ENCODE results near the gene BLOC1S2. TPM values are rescaled to one million over a fixed set of nuclear protein-coding genes. Genes with fewer than 3 reads are reported as not detected.

The BLOC1S2 gene
- total RNA-seq, 1 donor from 2014 or later, result 107 TPM

GRCh38 chr10:100318207-100318606 lies 31.7 kb upstream of the BLOC1S2 start:
- FAIRE-seq, result no peak
- TF ChIP-seq, protein P1, sequence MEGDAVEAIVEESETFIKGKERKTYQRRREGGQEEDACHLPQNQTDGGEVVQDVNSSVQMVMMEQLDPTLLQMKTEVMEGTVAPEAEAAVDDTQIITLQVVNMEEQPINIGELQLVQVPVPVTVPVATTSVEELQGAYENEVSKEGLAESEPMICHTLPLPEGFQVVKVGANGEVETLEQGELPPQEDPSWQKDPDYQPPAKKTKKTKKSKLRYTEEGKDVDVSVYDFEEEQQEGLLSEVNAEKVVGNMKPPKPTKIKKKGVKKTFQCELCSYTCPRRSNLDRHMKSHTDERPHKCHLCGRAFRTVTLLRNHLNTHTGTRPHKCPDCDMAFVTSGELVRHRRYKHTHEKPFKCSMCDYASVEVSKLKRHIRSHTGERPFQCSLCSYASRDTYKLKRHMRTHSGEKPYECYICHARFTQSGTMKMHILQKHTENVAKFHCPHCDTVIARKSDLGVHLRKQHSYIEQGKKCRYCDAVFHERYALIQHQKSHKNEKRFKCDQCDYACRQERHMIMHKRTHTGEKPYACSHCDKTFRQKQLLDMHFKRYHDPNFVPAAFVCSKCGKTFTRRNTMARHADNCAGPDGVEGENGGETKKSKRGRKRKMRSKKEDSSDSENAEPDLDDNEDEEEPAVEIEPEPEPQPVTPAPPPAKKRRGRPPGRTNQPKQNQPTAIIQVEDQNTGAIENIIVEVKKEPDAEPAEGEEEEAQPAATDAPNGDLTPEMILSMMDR (IDR thresholded peaks at IDR 0.05; ENCODE audit: insufficient read depth, low read length, severe bottlenecking), result no peak
- peaks cover 2% of the 10 kb centered on the region for H3K27me3 ChIP-seq (ENCODE audit: control insufficient read depth, insufficient read depth, low read length)
- H3K4me3 ChIP-seq (ENCODE audit: low read depth, low read length), result no peak overlapping the region
- H3K36me3 ChIP-seq (ENCODE audit: control insufficient read depth, insufficient read depth, low read length), result no peaks in the 10 kb centered on the region
- DNase-seq (ENCODE audit: low read depth), result peak; percentile 39

GRCh38 chr10:100315615-100316014 lies 29.1 kb upstream of the BLOC1S2 start:
- FAIRE-seq, result no peak
- no peak for DNase-seq (ENCODE audit: low read depth)
- Histone ChIP-seq H3K4me3 (ENCODE audit: low read depth, low read length) (no peak overlapping the region), H3K36me3 (ENCODE audit: control insufficient read depth, insufficient read depth, low read length) (no peaks in the 10 kb centered on the region), H3K27me3 (ENCODE audit: control insufficient read depth, insufficient read depth, low read length) (peaks cover 2% of the 10 kb centered on the region)
- TF ChIP-seq, protein P1 (IDR thresholded peaks at IDR 0.05; ENCODE audit: insufficient read depth, low read length, severe bottlenecking), result no peak

DNA sequence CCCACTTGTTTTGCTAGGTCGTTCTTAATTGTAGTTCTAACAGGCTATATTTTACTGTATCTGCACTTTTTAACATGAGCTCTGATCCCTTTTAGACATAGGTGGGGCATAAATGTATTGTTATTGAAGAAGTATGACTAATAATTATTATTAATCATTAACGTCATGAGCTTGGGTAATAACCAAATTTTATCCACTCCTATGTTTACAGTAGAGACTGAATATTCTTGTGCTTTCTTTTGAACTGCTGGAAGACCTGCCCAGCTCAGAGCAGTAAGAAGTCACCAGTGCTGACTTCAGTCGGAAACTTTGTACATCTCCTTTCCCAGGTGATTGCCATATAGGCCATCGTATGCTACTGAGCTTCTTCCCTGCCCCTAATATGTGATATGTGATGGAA lies 24.8 kb upstream of the BLOC1S2 start:
- TF ChIP-seq, protein P1 (IDR thresholded peaks at IDR 0.05; ENCODE audit: insufficient read depth, low read length, severe bottlenecking), result no peak
- DNase-seq (ENCODE audit: low read depth), result peak; percentile 71
- no peaks in the 10 kb centered on the region for H3K36me3 ChIP-seq (ENCODE audit: control insufficient read depth, insufficient read depth, low read length)
- no peak overlapping the region for H3K4me3 ChIP-seq (ENCODE audit: low read depth, low read length)
- FAIRE-seq, result no peak
- H3K27me3 ChIP-seq (ENCODE audit: control insufficient read depth, insufficient read depth, low read length), result peaks cover 2% of the 10 kb centered on the region

DNA sequence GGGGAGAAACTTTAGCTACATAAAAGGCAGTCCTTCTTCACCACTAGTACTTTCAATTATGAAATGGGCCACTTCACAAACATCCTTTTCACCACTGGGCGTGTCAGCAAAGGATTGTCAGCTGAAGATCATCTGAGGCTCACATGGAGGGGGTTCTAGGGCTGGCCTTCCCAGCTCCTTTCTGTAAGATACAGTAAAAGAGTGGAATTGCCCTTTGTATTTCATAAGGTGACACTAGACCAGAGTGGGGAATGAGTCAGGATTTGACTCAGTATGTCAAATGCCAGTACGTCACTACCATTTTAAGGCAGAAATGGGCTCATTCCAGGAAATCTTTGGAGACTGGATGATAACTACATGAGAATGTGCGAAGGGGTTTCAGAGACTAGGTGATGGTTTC lies 21.2 kb upstream of the BLOC1S2 start:
- Histone ChIP-seq H3K36me3 (ENCODE audit: control insufficient read depth, insufficient read depth, low read length) (no peaks in the 10 kb centered on the region), H3K4me3 (ENCODE audit: low read depth, low read length) (no peak overlapping the region), H3K27me3 (ENCODE audit: control insufficient read depth, insufficient read depth, low read length) (peaks cover 1% of the 10 kb centered on the region)
- TF ChIP-seq, protein P1 (IDR thresholded peaks at IDR 0.05; ENCODE audit: insufficient read depth, low read length, severe bottlenecking), result no peak
- DNase-seq (ENCODE audit: low read depth) (peak; percentile 51), FAIRE-seq (no peak)

DNA sequence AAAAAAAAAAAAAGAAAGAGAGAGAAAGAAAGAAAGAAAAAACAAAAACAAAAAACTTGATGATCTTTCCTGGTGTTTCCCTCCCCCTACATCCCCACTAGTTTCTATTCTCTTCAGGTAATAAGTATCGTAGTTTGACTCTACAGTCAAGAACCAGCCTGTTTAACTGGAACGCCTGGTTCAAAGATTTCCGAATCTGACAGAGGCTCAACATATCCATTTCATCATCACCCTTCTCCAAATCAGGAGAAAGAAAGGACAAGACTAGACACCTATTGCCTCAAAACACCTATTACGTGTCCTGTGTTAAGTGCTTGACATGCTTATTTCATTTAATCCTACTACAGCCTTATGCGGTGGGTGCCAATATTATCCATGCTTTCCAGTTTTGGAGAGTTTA lies 20.4 kb upstream of the BLOC1S2 start:
- FAIRE-seq, result no peak
- Histone ChIP-seq H3K4me3 (ENCODE audit: low read depth, low read length) (no peak overlapping the region), H3K36me3 (ENCODE audit: control insufficient read depth, insufficient read depth, low read length) (no peaks in the 10 kb centered on the region), H3K27me3 (ENCODE audit: control insufficient read depth, insufficient read depth, low read length) (peaks cover 1% of the 10 kb centered on the region)
- TF ChIP-seq, protein P1 (IDR thresholded peaks at IDR 0.05; ENCODE audit: insufficient read depth, low read length, severe bottlenecking), result no peak
- DNase-seq (ENCODE audit: low read depth), result no peak

GRCh38 chr10:100304414-100304813 lies 17.9 kb upstream of the BLOC1S2 start:
- TF ChIP-seq, protein P1 (IDR thresholded peaks at IDR 0.05; ENCODE audit: insufficient read depth, low read length, severe bottlenecking), result no peak
- H3K36me3 ChIP-seq (ENCODE audit: control insufficient read depth, insufficient read depth, low read length), result no peaks in the 10 kb centered on the region
- H3K27me3 ChIP-seq (ENCODE audit: control insufficient read depth, insufficient read depth, low read length), result peaks cover 1% of the 10 kb centered on the region
- H3K4me3 ChIP-seq (ENCODE audit: low read depth, low read length), result no peak overlapping the region
- DNase-seq (ENCODE audit: low read depth) (no peak), FAIRE-seq (no peak)

Data from bronchial epithelial cell (primary cell).